GM23338 (cell line): ENCODE measurements around the gene FAM53B. TPM values are rescaled to one million over a fixed set of nuclear protein-coding genes. Genes with fewer than 3 reads are reported as not detected.

Experiments
- ATAC-seq: fragments of 200-7000 bp; cut with Tn5 transposase; 3 replicates; pipeline ENCODE4 v1.9.1; 2020
- DNase-seq: peaks from one replicate; pipeline ENCODE4 v3.0.0-alpha.2; 2015; ENCODE audit warnings: low spot score
- H2AFZ ChIP-seq: fragments of 200-600 bp; sonication (generic); 2 replicates; pipeline ENCODE4 v1.8.0; 2016; ENCODE audit warnings: antibody characterized with exemption, mild to moderate bottlenecking, moderate library complexity
- H3F3A ChIP-seq: fragments of 200-600 bp; sonication (generic); replicated peaks from 2 replicates; pipeline ENCODE4 v1.8.0; 2017; ENCODE audit warnings: antibody characterized with exemption, mixed run types, low read depth
- H3K27ac ChIP-seq: fragments of 200-600 bp; sonication (generic); 2 replicates; pipeline ENCODE4 v1.6.1; 2016; ENCODE audit warnings: low read depth
- H3K27me3 ChIP-seq: fragments of 200-600 bp; sonication (generic); 2 replicates; pipeline ENCODE4 v1.8.0; 2016; ENCODE audit warnings: mild to moderate bottlenecking, mixed run types, moderate library complexity; ENCODE audit not compliant: insufficient read depth
- H3K36me3 ChIP-seq: fragments of 200-600 bp; sonication (generic); 2 replicates; pipeline ENCODE4 v1.8.0; 2016; ENCODE audit warnings: mild to moderate bottlenecking; ENCODE audit not compliant: insufficient read depth
- H3K4me1 ChIP-seq: fragments of 200-600 bp; sonication (generic); 2 replicates; pipeline ENCODE4 v1.8.0; 2016; ENCODE audit warnings: mild to moderate bottlenecking, moderate library complexity; ENCODE audit not compliant: insufficient read depth
- H3K4me2 ChIP-seq: fragments of 200-600 bp; sonication (generic); 2 replicates; pipeline ENCODE4 v1.7.1; 2017; ENCODE audit warnings: mixed run types
- H3K4me3 ChIP-seq: fragments of 200-600 bp; sonication (generic); 2 replicates; pipeline ENCODE4 v1.6.1; 2016; ENCODE audit warnings: mixed run types
- H3K79me2 ChIP-seq: fragments of 200-600 bp; sonication (generic); replicated peaks from 2 replicates; pipeline ENCODE4 v1.8.0; 2017; ENCODE audit warnings: mild to moderate bottlenecking; ENCODE audit not compliant: insufficient read depth
- H3K9me2 ChIP-seq: fragments of 200-600 bp; sonication (generic); 2 replicates; pipeline ENCODE4 v1.8.0; 2017; ENCODE audit not compliant: insufficient read depth
- H4K20me1 ChIP-seq: fragments of 200-600 bp; sonication (generic); replicated peaks from 2 replicates; pipeline ENCODE4 v1.8.0; 2017; ENCODE audit warnings: mild to moderate bottlenecking; ENCODE audit not compliant: insufficient read depth
- H3K27ac Mint-ChIP-seq: 2 replicates; pipeline ENCODE4 v1.8.0; 2020; ENCODE audit warnings: inconsistent platforms, mild to moderate bottlenecking, moderate library complexity, mixed read lengths
- H3K27me3 Mint-ChIP-seq: 3 replicates; pipeline ENCODE4 v1.8.0; 2022; ENCODE audit warnings: low read depth, mild to moderate bottlenecking, moderate library complexity, mixed read lengths, inconsistent platforms; ENCODE audit not compliant: insufficient read depth, poor library complexity
- H3K36me3 Mint-ChIP-seq: 3 replicates; pipeline ENCODE4 v1.8.0; 2021; ENCODE audit warnings: low read depth, mild to moderate bottlenecking, inconsistent platforms, moderate library complexity, mixed read lengths
- H3K4me1 Mint-ChIP-seq: 3 replicates; pipeline ENCODE4 v1.8.0; 2020; ENCODE audit warnings: mild to moderate bottlenecking, inconsistent platforms, mixed read lengths
- H3K4me3 Mint-ChIP-seq: 3 replicates; pipeline ENCODE4 v1.8.0; 2021; ENCODE audit warnings: moderate library complexity, mild to moderate bottlenecking, inconsistent platforms, mixed read lengths
- H3K9me3 Mint-ChIP-seq: 3 replicates; pipeline ENCODE4 v1.8.0; 2020; ENCODE audit warnings: moderate library complexity, mild to moderate bottlenecking, inconsistent platforms, mixed read lengths
- CREB1 ChIP-seq: fragments of 250-450 bp; sonication (Bioruptor Pico); IDR thresholded peaks from 2 replicates; pipeline ENCODE4 v1.5.0; 2020; ENCODE audit warnings: low read depth, mild to moderate bottlenecking, moderate library complexity
- EZH2 ChIP-seq: fragments of 200-600 bp; sonication (generic); IDR thresholded peaks from one replicate; pipeline ENCODE4 v1.8.0; 2017; ENCODE audit warnings: antibody characterized with exemption, mild to moderate bottlenecking, low read depth; ENCODE audit not compliant: unreplicated experiment
- EZH2phosphoT487 ChIP-seq: fragments of 200-600 bp; sonication (generic); IDR thresholded peaks from one replicate; pipeline ENCODE4 v1.8.1; 2018; ENCODE audit warnings: antibody characterized with exemption; ENCODE audit not compliant: unreplicated experiment
- JUNB ChIP-seq: IDR thresholded peaks from one replicate; pipeline ENCODE4 v1.6.1; 2016; ENCODE audit warnings: antibody characterized with exemption; ENCODE audit not compliant: unreplicated experiment
- NANOG ChIP-seq: IDR thresholded peaks from 2 replicates; pipeline ENCODE4 v1.6.1; 2016; ENCODE audit warnings: antibody characterized with exemption, borderline replicate concordance
- POLR2AphosphoS5 ChIP-seq: IDR thresholded peaks from 2 replicates; pipeline ENCODE4 v1.6.1; 2016; ENCODE audit warnings: antibody characterized with exemption, low read depth
- STAT1 ChIP-seq: IDR thresholded peaks from one replicate; pipeline ENCODE4 v1.6.1; 2016; ENCODE audit warnings: antibody characterized with exemption; ENCODE audit not compliant: unreplicated experiment
- ZNF114 ChIP-seq: fragments of 250-450 bp; sonication (Bioruptor Pico); IDR thresholded peaks from 2 replicates; pipeline ENCODE4 v1.5.0; 2020; ENCODE audit warnings: mild to moderate bottlenecking, moderate library complexity
- polyA plus RNA-seq: library from polyadenylated mRNA; unstranded; fragments of >200 nt; fragmentation: Nextera tagmentation; extraction: Ambion mirVana; gene quantifications from 2 replicates; pipeline ENCODE4 v1.2.1, GENCODE V29; 2016
- total RNA-seq: library from RNA; depleted of rRNA; stranded (reverse); fragments of >200 nt; shearing (Covaris generic); gene quantifications from 2 replicates; pipeline ENCODE4 v1.2.3, GENCODE V29; 2014
- TF ChIP-seq, protein P1 (sequence below): IDR thresholded peaks from 2 replicates; pipeline ENCODE4 v1.6.1; 2016; ENCODE audit warnings: antibody characterized with exemption
- TF ChIP-seq, protein P2 (sequence below), 2 experiments: fragments of 200-600 bp in 1 of 2; sonication (generic) in 1 of 2; conservative IDR thresholded peaks; 2 replicates each; pipeline versions ENCODE4 v1.5.1 to v1.6.1; 2016 to 2017; ENCODE audit warnings: antibody characterized with exemption in 2 of 2, low read depth in 2 of 2, mild to moderate bottlenecking in 2 of 2, moderate library complexity in 1 of 2
- TF ChIP-seq, protein P3 (sequence below): IDR thresholded peaks from one replicate; pipeline ENCODE4 v1.6.1; 2018; ENCODE audit warnings: antibody characterized with exemption; ENCODE audit not compliant: unreplicated experiment

Gene FAM53B
- total and polyA plus RNA-seq, 2 experiments from 2014 or later: 3.0 to 20.3 TPM

DNA sequence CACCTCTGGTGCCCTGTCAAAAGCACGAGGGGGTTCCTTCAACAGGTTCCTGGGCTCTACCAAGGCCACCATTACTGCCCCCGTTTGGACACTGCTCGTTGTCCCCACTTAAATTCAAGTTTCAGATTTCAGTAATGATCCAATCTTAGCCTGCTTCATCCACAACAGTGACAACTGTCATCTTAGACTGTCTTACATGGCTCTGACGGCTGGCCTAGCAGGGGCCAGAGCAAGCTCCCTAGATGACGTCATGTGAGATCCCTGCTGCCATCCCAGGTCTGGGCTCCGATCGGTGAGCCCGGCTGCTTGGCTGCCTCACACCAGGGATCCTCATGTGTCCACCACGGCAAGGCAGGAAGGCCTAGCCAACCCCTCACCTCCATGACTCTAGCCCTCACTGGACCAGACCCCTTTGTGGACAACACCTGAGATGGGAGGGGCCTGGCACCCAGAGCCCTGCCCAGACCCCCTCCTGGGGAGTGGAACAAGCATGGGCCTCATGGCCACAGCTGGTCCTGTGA is 82.5 kb downstream of the FAM53B start (continued):
- TF ChIP-seq, protein P1, sequence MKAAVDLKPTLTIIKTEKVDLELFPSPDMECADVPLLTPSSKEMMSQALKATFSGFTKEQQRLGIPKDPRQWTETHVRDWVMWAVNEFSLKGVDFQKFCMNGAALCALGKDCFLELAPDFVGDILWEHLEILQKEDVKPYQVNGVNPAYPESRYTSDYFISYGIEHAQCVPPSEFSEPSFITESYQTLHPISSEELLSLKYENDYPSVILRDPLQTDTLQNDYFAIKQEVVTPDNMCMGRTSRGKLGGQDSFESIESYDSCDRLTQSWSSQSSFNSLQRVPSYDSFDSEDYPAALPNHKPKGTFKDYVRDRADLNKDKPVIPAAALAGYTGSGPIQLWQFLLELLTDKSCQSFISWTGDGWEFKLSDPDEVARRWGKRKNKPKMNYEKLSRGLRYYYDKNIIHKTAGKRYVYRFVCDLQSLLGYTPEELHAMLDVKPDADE: no peak
- TF ChIP-seq ZNF114: no peak

DNA sequence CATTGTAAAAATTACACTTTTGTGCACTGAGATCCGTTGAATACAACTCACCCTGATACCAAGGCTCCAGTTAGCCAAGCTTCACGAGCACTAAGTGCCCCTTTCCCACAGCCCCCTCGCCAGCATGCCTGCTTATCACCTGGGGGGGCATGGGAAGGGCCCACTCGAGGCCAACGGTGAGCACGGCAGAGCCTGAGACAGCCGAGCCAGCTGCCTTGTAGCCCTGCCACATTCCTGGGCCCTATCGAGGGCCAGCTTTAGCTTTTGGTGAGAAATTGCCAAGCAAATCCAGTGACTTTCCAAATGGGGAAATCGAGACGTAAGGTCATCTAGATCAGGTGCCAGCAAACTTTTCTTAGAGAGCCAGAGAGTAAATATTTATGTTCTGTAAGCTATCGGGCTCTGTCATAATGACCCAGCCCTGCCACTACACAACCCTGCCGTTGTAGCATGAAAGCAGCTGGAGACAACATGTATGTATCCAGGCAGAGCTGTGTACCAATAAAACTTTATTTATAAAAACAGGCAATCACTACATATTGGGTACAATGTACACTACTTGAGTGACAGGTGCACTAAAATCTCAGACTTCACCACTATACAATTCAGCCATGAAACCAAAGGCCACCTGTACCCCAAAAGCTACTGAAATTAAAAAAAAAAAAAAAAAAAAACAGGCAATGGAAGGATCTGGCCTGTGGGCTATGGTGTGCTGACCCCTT is 83.6 kb downstream of the FAM53B start:
- no peak overlapping the region for H3K27ac ChIP-seq
- Mint-ChIP-seq H3K36me3 (no peaks in the 10 kb centered on the region), H3K4me3 (no peak overlapping the region), H3K4me1 (peaks cover 2% of the 10 kb centered on the region; the same call in 1 of the 3 replicates), H3K9me3 (no peaks in the 10 kb centered on the region), H3K27me3 (peaks cover 2% of the 10 kb centered on the region), H3K27ac (no peak overlapping the region)
- no peaks in the 10 kb centered on the region for H3K9me2 ChIP-seq
- H3K4me1 ChIP-seq: no peaks in the 10 kb centered on the region
- H3K4me2 ChIP-seq: no peak overlapping the region
- H2AFZ ChIP-seq: no peak overlapping the region
- no peak for ATAC-seq
- no peaks in the 10 kb centered on the region for H3K79me2 ChIP-seq
- DNase-seq: no peak
- H4K20me1 ChIP-seq: no peaks in the 10 kb centered on the region
- no peaks in the 10 kb centered on the region for H3K27me3 ChIP-seq
- H3K36me3 ChIP-seq: no peaks in the 10 kb centered on the region
- H3F3A ChIP-seq: no peaks in the 10 kb centered on the region
- no peak overlapping the region for H3K4me3 ChIP-seq
- TF ChIP-seq STAT1: no peak
- TF ChIP-seq JUNB: no peak
- TF ChIP-seq, protein P2, sequence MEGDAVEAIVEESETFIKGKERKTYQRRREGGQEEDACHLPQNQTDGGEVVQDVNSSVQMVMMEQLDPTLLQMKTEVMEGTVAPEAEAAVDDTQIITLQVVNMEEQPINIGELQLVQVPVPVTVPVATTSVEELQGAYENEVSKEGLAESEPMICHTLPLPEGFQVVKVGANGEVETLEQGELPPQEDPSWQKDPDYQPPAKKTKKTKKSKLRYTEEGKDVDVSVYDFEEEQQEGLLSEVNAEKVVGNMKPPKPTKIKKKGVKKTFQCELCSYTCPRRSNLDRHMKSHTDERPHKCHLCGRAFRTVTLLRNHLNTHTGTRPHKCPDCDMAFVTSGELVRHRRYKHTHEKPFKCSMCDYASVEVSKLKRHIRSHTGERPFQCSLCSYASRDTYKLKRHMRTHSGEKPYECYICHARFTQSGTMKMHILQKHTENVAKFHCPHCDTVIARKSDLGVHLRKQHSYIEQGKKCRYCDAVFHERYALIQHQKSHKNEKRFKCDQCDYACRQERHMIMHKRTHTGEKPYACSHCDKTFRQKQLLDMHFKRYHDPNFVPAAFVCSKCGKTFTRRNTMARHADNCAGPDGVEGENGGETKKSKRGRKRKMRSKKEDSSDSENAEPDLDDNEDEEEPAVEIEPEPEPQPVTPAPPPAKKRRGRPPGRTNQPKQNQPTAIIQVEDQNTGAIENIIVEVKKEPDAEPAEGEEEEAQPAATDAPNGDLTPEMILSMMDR (conservative IDR thresholded peaks at IDR 0.05; ENCODE audit: low read depth in 2 of 2): no peak
- no peak for TF ChIP-seq EZH2
- TF ChIP-seq CREB1: no peak
- TF ChIP-seq, protein P3, sequence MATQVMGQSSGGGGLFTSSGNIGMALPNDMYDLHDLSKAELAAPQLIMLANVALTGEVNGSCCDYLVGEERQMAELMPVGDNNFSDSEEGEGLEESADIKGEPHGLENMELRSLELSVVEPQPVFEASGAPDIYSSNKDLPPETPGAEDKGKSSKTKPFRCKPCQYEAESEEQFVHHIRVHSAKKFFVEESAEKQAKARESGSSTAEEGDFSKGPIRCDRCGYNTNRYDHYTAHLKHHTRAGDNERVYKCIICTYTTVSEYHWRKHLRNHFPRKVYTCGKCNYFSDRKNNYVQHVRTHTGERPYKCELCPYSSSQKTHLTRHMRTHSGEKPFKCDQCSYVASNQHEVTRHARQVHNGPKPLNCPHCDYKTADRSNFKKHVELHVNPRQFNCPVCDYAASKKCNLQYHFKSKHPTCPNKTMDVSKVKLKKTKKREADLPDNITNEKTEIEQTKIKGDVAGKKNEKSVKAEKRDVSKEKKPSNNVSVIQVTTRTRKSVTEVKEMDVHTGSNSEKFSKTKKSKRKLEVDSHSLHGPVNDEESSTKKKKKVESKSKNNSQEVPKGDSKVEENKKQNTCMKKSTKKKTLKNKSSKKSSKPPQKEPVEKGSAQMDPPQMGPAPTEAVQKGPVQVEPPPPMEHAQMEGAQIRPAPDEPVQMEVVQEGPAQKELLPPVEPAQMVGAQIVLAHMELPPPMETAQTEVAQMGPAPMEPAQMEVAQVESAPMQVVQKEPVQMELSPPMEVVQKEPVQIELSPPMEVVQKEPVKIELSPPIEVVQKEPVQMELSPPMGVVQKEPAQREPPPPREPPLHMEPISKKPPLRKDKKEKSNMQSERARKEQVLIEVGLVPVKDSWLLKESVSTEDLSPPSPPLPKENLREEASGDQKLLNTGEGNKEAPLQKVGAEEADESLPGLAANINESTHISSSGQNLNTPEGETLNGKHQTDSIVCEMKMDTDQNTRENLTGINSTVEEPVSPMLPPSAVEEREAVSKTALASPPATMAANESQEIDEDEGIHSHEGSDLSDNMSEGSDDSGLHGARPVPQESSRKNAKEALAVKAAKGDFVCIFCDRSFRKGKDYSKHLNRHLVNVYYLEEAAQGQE: no peak
- TF ChIP-seq NANOG: no peak
- TF ChIP-seq, protein P1: no peak
- TF ChIP-seq ZNF114: no peak
- no peak for TF ChIP-seq EZH2phosphoT487
- no peak for TF ChIP-seq POLR2AphosphoS5
